ENCODE measurements around the gene ABCB6.

ABCB6 gene

GRCh38 chr2:219218732-219219701 is at the start of gene ABCB6:
Gene ABCB6, minus strand, starts transcription at chr2:219218958. Its CDS starts 285 bp downstream, at chr2:219218673.
- H3K79me2 ChIP-seq (ENCODE audit: insufficient read depth, low read length): no peaks in the 10 kb centered on the region
- no peak within 1 kb of the TSS for H3K27ac ChIP-seq (ENCODE audit: low read depth, low read length)
- H3K36me3 ChIP-seq (ENCODE audit: low read length): no peaks in the 10 kb centered on the region
- peak within 1 kb of the TSS; percentile 58 for H3K4me2 ChIP-seq (ENCODE audit: low read depth, low read length, poor library complexity, severe bottlenecking)
- TF ChIP-seq CTCF (IDR thresholded peaks at IDR 0.05; ENCODE audit: insufficient read depth, low read length, poor library complexity, severe bottlenecking): no peak
- no peak for TF ChIP-seq EZH2phosphoT487 (conservative IDR thresholded peaks at IDR 0.05; ENCODE audit: low read length)
- peak within 1 kb of the TSS; percentile 46 for H3K4me3 ChIP-seq (ENCODE audit: insufficient read depth, low read length, poor library complexity, severe bottlenecking)
- no peaks in the 10 kb centered on the region for H3F3A ChIP-seq (ENCODE audit: insufficient read depth)
- H3K27me3 ChIP-seq (ENCODE audit: low read length): no peaks in the 10 kb centered on the region
- H2AFZ ChIP-seq (ENCODE audit: low read depth, low read length, severe bottlenecking): peak within 1 kb of the TSS; percentile 13
- peak within 1 kb of the TSS; percentile 50 for H3K9ac ChIP-seq (ENCODE audit: low read length)
- no peaks in the 10 kb centered on the region for H3K9me3 ChIP-seq (ENCODE audit: insufficient read depth, low read length)
- H4K20me1 ChIP-seq (ENCODE audit: low read depth, low read length): no peaks in the 10 kb centered on the region
- no peaks in the 10 kb centered on the region for H3K9me2 ChIP-seq (replicated peaks; ENCODE audit: insufficient read depth, low read length)

GRCh38 chr2:219268294-219268693 is 49.5 kb upstream of the ABCB6 start:
- H3K27me3 ChIP-seq (ENCODE audit: low read length): no peaks in the 10 kb centered on the region
- H4K20me1 ChIP-seq (ENCODE audit: low read depth, low read length): no peaks in the 10 kb centered on the region
- no peak overlapping the region for H3K4me2 ChIP-seq (ENCODE audit: low read depth, low read length, poor library complexity, severe bottlenecking)
- no peak overlapping the region for H3K27ac ChIP-seq (ENCODE audit: low read depth, low read length)
- no peak overlapping the region for H3K4me3 ChIP-seq (ENCODE audit: insufficient read depth, low read length, poor library complexity, severe bottlenecking)
- H3K9me2 ChIP-seq (replicated peaks; ENCODE audit: insufficient read depth, low read length): no peaks in the 10 kb centered on the region
- no peaks in the 10 kb centered on the region for H3K79me2 ChIP-seq (ENCODE audit: insufficient read depth, low read length)
- no peak overlapping the region for H3K9ac ChIP-seq (ENCODE audit: low read length)
- H2AFZ ChIP-seq (ENCODE audit: low read depth, low read length, severe bottlenecking): no peak overlapping the region
- TF ChIP-seq EZH2phosphoT487 (conservative IDR thresholded peaks at IDR 0.05; ENCODE audit: low read length) (no peak), CTCF (IDR thresholded peaks at IDR 0.05; ENCODE audit: insufficient read depth, low read length, poor library complexity, severe bottlenecking) (no peak)
- no peaks in the 10 kb centered on the region for H3K9me3 ChIP-seq (ENCODE audit: insufficient read depth, low read length)
- H3K36me3 ChIP-seq (ENCODE audit: low read length): no peaks in the 10 kb centered on the region
- no peaks in the 10 kb centered on the region for H3F3A ChIP-seq (ENCODE audit: insufficient read depth)

GRCh38 chr2:219266886-219267285 is 48.1 kb upstream of the ABCB6 start:
- H3K9me3 ChIP-seq (ENCODE audit: insufficient read depth, low read length): no peaks in the 10 kb centered on the region
- no peaks in the 10 kb centered on the region for H3K79me2 ChIP-seq (ENCODE audit: insufficient read depth, low read length)
- no peaks in the 10 kb centered on the region for H4K20me1 ChIP-seq (ENCODE audit: low read depth, low read length)
- no peak overlapping the region for H3K9ac ChIP-seq (ENCODE audit: low read length)
- TF ChIP-seq EZH2phosphoT487 (conservative IDR thresholded peaks at IDR 0.05; ENCODE audit: low read length): no peak
- H3K27ac ChIP-seq (ENCODE audit: low read depth, low read length): no peak overlapping the region
- H2AFZ ChIP-seq (ENCODE audit: low read depth, low read length, severe bottlenecking): no peak overlapping the region
- H3K9me2 ChIP-seq (replicated peaks; ENCODE audit: insufficient read depth, low read length): no peaks in the 10 kb centered on the region
- H3K27me3 ChIP-seq (ENCODE audit: low read length): no peaks in the 10 kb centered on the region
- H3K4me3 ChIP-seq (ENCODE audit: insufficient read depth, low read length, poor library complexity, severe bottlenecking): no peak overlapping the region
- no peak overlapping the region for H3K4me2 ChIP-seq (ENCODE audit: low read depth, low read length, poor library complexity, severe bottlenecking)
- no peaks in the 10 kb centered on the region for H3K36me3 ChIP-seq (ENCODE audit: low read length)
- no peaks in the 10 kb centered on the region for H3F3A ChIP-seq (ENCODE audit: insufficient read depth)

- no peak overlapping the region for H2AFZ ChIP-seq (ENCODE audit: low read depth, low read length, severe bottlenecking)
- no peak overlapping the region for H3K4me2 ChIP-seq (ENCODE audit: low read depth, low read length, poor library complexity, severe bottlenecking)
- H3K4me3 ChIP-seq (ENCODE audit: insufficient read depth, low read length, poor library complexity, severe bottlenecking): no peak overlapping the region
- no peaks in the 10 kb centered on the region for H3K36me3 ChIP-seq (ENCODE audit: low read length)
- H3K27ac ChIP-seq (ENCODE audit: low read depth, low read length): no peak overlapping the region
- H3K9me3 ChIP-seq (ENCODE audit: insufficient read depth, low read length): no peaks in the 10 kb centered on the region
- no peak overlapping the region for H3K9ac ChIP-seq (ENCODE audit: low read length)
- no peaks in the 10 kb centered on the region for H3F3A ChIP-seq (ENCODE audit: insufficient read depth)
- no peaks in the 10 kb centered on the region for H3K79me2 ChIP-seq (ENCODE audit: insufficient read depth, low read length)
- no peaks in the 10 kb centered on the region for H4K20me1 ChIP-seq (ENCODE audit: low read depth, low read length)
- no peaks in the 10 kb centered on the region for H3K9me2 ChIP-seq (replicated peaks; ENCODE audit: insufficient read depth, low read length)
- no peaks in the 10 kb centered on the region for H3K27me3 ChIP-seq (ENCODE audit: low read length)
- TF ChIP-seq CTCF (IDR thresholded peaks at IDR 0.05; ENCODE audit: insufficient read depth, low read length, poor library complexity, severe bottlenecking) (no peak), EZH2phosphoT487 (conservative IDR thresholded peaks at IDR 0.05; ENCODE audit: low read length) (no peak)
These were observed 47.5 kb upstream of the ABCB6 start for GRCh38 chr2:219266232-219266631.
